ENCODE data around the gene CTBP2.

The CTBP2 gene

GRCh38 chr10:125141860-125142484, 18.4 kb downstream of the CTBP2 start:
- DNase-seq = no peak

GRCh38 chr10:125141150-125141859, 19.1 kb downstream of the CTBP2 start:
- DNase-seq = no peak

GRCh38 chr10:125140151-125140550, 20.2 kb downstream of the CTBP2 start:
- no peak for DNase-seq

GRCh38 chr10:125137601-125138438, 22.5 kb downstream of the CTBP2 start:
- DNase-seq = no peak

- DNase-seq = no peak
Observed at GRCh38 chr10:125136087-125136486, 24.3 kb downstream of the CTBP2 start.

- DNase-seq = no peak
Observed at GRCh38 chr10:125135771-125136035, 24.7 kb downstream of the CTBP2 start.

- no peak for DNase-seq
Observed at GRCh38 chr10:125134916-125135770, 25.2 kb downstream of the CTBP2 start.

GRCh38 chr10:125134483-125134848, 25.9 kb downstream of the CTBP2 start:
- DNase-seq = no peak

GRCh38 chr10:125133696-125134482, 26.5 kb downstream of the CTBP2 start:
- DNase-seq = no peak

GRCh38 chr10:125132344-125132743, 28.0 kb downstream of the CTBP2 start:
- no peak for DNase-seq

- DNase-seq = no peak
Observed at GRCh38 chr10:125130916-125131315, 29.4 kb downstream of the CTBP2 start.

GRCh38 chr10:125130260-125130659, 30.1 kb downstream of the CTBP2 start:
- DNase-seq = no peak

GRCh38 chr10:125129076-125129458, 31.3 kb downstream of the CTBP2 start:
- DNase-seq = no peak

GRCh38 chr10:125128397-125129075, 31.8 kb downstream of the CTBP2 start:
- DNase-seq = no peak

GRCh38 chr10:125127986-125128385, 32.4 kb downstream of the CTBP2 start:
- no peak for DNase-seq

- DNase-seq = no peak
Observed at GRCh38 chr10:125127110-125127509, 33.3 kb downstream of the CTBP2 start.

GRCh38 chr10:125125951-125126735, 34.2 kb downstream of the CTBP2 start:
- DNase-seq = no peak

GRCh38 chr10:125124907-125125306, 35.5 kb downstream of the CTBP2 start:
- no peak for DNase-seq

GRCh38 chr10:125124115-125124487, 36.3 kb downstream of the CTBP2 start:
- DNase-seq = no peak

GRCh38 chr10:125123476-125124114, 36.8 kb downstream of the CTBP2 start:
- DNase-seq = no peak

All from activated CD4-positive, alpha-beta T cell treated with anti-CD3 and anti-CD28 coated beads, Interleukin-2, amount 50 U/mL, for 48 hours (primary cell).